WTC11 (cell line): ENCODE data around the gene ERH. TPM values are rescaled to one million over a fixed set of nuclear protein-coding genes. Genes with fewer than 3 reads are reported as not detected.

Experiments used
- ATAC-seq: fragments of 200-7000 bp; cut with Tn5 transposase; 2 replicates; pipeline ENCODE4 v1.10.0; 2021; ENCODE audit warnings: mild to moderate bottlenecking, moderate library complexity
- Bru-seq: library from RNA; stranded (reverse); fragments of 400-500 nt; gene quantifications from one replicate; lab custom pipeline; 2021; lab: Mats Ljungman, UMichigan
- CTCF ChIA-PET: fragments of 300-600 bp; sonication (Branson Sonifier 250); formaldehyde crosslinking; loops from one replicate; lab custom pipeline; 2021; ENCODE audit warnings: antibody characterized with exemption; lab: Charles Lee
- POLR2A ChIA-PET: fragments of 350-600 bp; sonication (Branson Sonifier 250); formaldehyde crosslinking; loops from one replicate; lab custom pipeline; 2021; ENCODE audit warnings: antibody characterized with exemption; lab: Charles Lee
- DNase-seq: peaks from one replicate; pipeline ENCODE4 v3.0.0; 2021; ENCODE audit warnings: low spot score
- H3K27ac Mint-ChIP-seq: 2 replicates; pipeline ENCODE4 v1.8.0; 2021; ENCODE audit warnings: mixed read lengths
- H3K27me3 Mint-ChIP-seq: 2 replicates; pipeline ENCODE4 v1.8.0; 2021; ENCODE audit warnings: low read depth, mild to moderate bottlenecking, moderate library complexity, mixed read lengths
- H3K36me3 Mint-ChIP-seq: 2 replicates; pipeline ENCODE4 v1.8.0; 2021; ENCODE audit warnings: mixed read lengths
- H3K4me1 Mint-ChIP-seq: 2 replicates; pipeline ENCODE4 v1.8.0; 2022; ENCODE audit warnings: mixed read lengths
- H3K4me3 Mint-ChIP-seq: 2 replicates; pipeline ENCODE4 v1.8.0; 2021; ENCODE audit warnings: mild to moderate bottlenecking, moderate library complexity, mixed read lengths
- H3K9me3 Mint-ChIP-seq: 2 replicates; pipeline ENCODE4 v1.8.0; 2021; ENCODE audit warnings: mixed read lengths
- AR ChIP-seq: fragments of 250-450 bp; sonication (Bioruptor Pico); IDR thresholded peaks from 2 replicates; pipeline ENCODE4 v1.9.0; 2021; ENCODE audit warnings: mild to moderate bottlenecking
- FOXK1 ChIP-seq: sonication (generic); formaldehyde crosslinking; IDR thresholded peaks from 2 replicates; pipeline ENCODE4 v1.8.0; 2022; ENCODE audit warnings: mild to moderate bottlenecking, moderate library complexity, missing genetic modification reagents
- HMGXB4 ChIP-seq: sonication (generic); formaldehyde crosslinking; IDR thresholded peaks from 2 replicates; pipeline ENCODE4 v1.8.1; 2023; ENCODE audit warnings: mild to moderate bottlenecking, moderate library complexity, missing genetic modification reagents
- IRF1 ChIP-seq: sonication (generic); formaldehyde crosslinking; IDR thresholded peaks from 2 replicates; pipeline ENCODE4 v1.8.0; 2023; ENCODE audit warnings: missing genetic modification reagents
- MYBL2 ChIP-seq: sonication (generic); formaldehyde crosslinking; IDR thresholded peaks from 2 replicates; pipeline ENCODE4 v1.8.1; 2023; ENCODE audit warnings: mild to moderate bottlenecking, moderate library complexity, missing genetic modification reagents
- SMAD3 ChIP-seq: sonication (generic); formaldehyde crosslinking; IDR thresholded peaks from 2 replicates; pipeline ENCODE4 v1.8.0; 2022; ENCODE audit warnings: missing genetic modification reagents, mild to moderate bottlenecking, borderline replicate concordance
- TCF7 ChIP-seq: sonication (generic); formaldehyde crosslinking; IDR thresholded peaks from 2 replicates; pipeline ENCODE4 v1.8.0; 2022; ENCODE audit warnings: mild to moderate bottlenecking, low read depth, missing genetic modification reagents, moderate library complexity
- ZNF219 ChIP-seq: sonication (generic); formaldehyde crosslinking; IDR thresholded peaks from 2 replicates; pipeline ENCODE4 v1.8.0; 2023; ENCODE audit warnings: missing genetic modification reagents, mild to moderate bottlenecking, borderline replicate concordance
- ZNF532 ChIP-seq: fragments of 250-450 bp; sonication (Bioruptor Pico); IDR thresholded peaks from 2 replicates; pipeline ENCODE4 v1.9.0; 2021; ENCODE audit warnings: mild to moderate bottlenecking, borderline replicate concordance
- long read RNA-seq, 3 experiments: library from RNA in 1 of 3; library from capped mRNA in 1 of 3; library from polyadenylated mRNA in 1 of 3; unstranded in 2 of 3; stranded (forward) in 1 of 3; transcript quantifications; one replicate each; pipeline ENCODE4 v2.0.0, GENCODE V29; 2021
- total RNA-seq: library from RNA; stranded (reverse); gene quantifications from 3 replicates; pipeline ENCODE4 v1.2.3, GENCODE V29; 2021
- TF ChIP-seq, protein P1 (sequence below): sonication (generic); formaldehyde crosslinking; IDR thresholded peaks from 2 replicates; pipeline ENCODE4 v1.8.0; 2023; ENCODE audit warnings: missing genetic modification reagents, mild to moderate bottlenecking, borderline replicate concordance
- TF ChIP-seq, protein P2 (sequence below): sonication (generic); formaldehyde crosslinking; IDR thresholded peaks from 2 replicates; pipeline ENCODE4 v1.8.1; 2023; ENCODE audit warnings: mild to moderate bottlenecking, missing genetic modification reagents, borderline replicate concordance

Gene ERH
- total RNA-seq, result 320 to 363 TPM (median 356 TPM) in 3 replicates
- Bru-seq, nascent RNA, result percentile 95 among the genes with signal in this experiment
- long read RNA-seq, experiment 1, transcript ERH-203 (4 exons, 1,124 nt), result major isoform, 263 of 284 reads
- long read RNA-seq, experiment 1, partial matches to known transcripts, result 4 of 284 reads
- long read RNA-seq, experiment 1, other reads (novel, unspliced or antisense), result 17 of 284 reads
- long read RNA-seq, experiment 2, transcript ERH-203 (4 exons, 1,124 nt), result major isoform, 335 of 468 reads
- long read RNA-seq, experiment 2, partial matches to known transcripts, result 40 of 468 reads
- long read RNA-seq, experiment 2, other reads (novel, unspliced or antisense), result 92 of 468 reads
- long read RNA-seq, experiment 3, transcript ERH-203 (4 exons, 1,124 nt), result major isoform, 342 of 359 reads
- long read RNA-seq, experiment 3, partial matches to known transcripts, result 1 of 359 reads
- long read RNA-seq, experiment 3, other reads (novel, unspliced or antisense), result 15 of 359 reads

GRCh38 chr14:69398053-69398817 lies at the start of gene ERH, which contains the start of gene SLC39A9:
ERH (minus strand) TSS chr14:69398299; CDS start chr14:69398233, 66 bp downstream.
SLC39A9 (plus strand) TSS chr14:69398692; CDS start chr14:69399370, 678 bp downstream.
- peaks cover 37% of the 10 kb centered on the region for H3K36me3 Mint-ChIP-seq
- CTCF ChIA-PET, result interaction anchor here (0.5 to 2.2 kb wide), 8 partner anchors 19 to 150 kb away, joined by 3 to 14 read pairs (median 4); no protein-coding TSS in a partner anchor
- DNase-seq (peak; percentile 93), ATAC-seq (peak; percentile 91)
- POLR2A ChIA-PET, result interaction anchor here (1.2 to 1.5 kb wide), 2 partner anchors 61 to 139 kb away, joined by 4 read pairs; partner anchors contain the start of gene GALNT16
- H3K4me1 Mint-ChIP-seq, result peaks cover 33% of the 10 kb centered on the region
- H3K27me3 Mint-ChIP-seq, result no peaks in the 10 kb centered on the region
- H3K4me3 Mint-ChIP-seq, result peak within 1 kb of the TSS; percentile 94
- H3K27ac Mint-ChIP-seq, result peak within 1 kb of the TSS; percentile 100
- no peaks in the 10 kb centered on the region for H3K9me3 Mint-ChIP-seq
- TF ChIP-seq HMGXB4 (CRISPR knock-in tag), result no peak
- TF ChIP-seq ZNF219 (CRISPR knock-in tag), result no peak
- peak; percentile 13; the same call in 1 of the 2 replicates for TF ChIP-seq SMAD3 (CRISPR knock-in tag)
- TF ChIP-seq MYBL2 (CRISPR knock-in tag), result peak; percentile 95
- TF ChIP-seq ZNF532 (CRISPR knock-in tag), result peak; percentile 74; the same call in 1 of the 2 replicates
- no peak for TF ChIP-seq IRF1
- TF ChIP-seq, protein P1, sequence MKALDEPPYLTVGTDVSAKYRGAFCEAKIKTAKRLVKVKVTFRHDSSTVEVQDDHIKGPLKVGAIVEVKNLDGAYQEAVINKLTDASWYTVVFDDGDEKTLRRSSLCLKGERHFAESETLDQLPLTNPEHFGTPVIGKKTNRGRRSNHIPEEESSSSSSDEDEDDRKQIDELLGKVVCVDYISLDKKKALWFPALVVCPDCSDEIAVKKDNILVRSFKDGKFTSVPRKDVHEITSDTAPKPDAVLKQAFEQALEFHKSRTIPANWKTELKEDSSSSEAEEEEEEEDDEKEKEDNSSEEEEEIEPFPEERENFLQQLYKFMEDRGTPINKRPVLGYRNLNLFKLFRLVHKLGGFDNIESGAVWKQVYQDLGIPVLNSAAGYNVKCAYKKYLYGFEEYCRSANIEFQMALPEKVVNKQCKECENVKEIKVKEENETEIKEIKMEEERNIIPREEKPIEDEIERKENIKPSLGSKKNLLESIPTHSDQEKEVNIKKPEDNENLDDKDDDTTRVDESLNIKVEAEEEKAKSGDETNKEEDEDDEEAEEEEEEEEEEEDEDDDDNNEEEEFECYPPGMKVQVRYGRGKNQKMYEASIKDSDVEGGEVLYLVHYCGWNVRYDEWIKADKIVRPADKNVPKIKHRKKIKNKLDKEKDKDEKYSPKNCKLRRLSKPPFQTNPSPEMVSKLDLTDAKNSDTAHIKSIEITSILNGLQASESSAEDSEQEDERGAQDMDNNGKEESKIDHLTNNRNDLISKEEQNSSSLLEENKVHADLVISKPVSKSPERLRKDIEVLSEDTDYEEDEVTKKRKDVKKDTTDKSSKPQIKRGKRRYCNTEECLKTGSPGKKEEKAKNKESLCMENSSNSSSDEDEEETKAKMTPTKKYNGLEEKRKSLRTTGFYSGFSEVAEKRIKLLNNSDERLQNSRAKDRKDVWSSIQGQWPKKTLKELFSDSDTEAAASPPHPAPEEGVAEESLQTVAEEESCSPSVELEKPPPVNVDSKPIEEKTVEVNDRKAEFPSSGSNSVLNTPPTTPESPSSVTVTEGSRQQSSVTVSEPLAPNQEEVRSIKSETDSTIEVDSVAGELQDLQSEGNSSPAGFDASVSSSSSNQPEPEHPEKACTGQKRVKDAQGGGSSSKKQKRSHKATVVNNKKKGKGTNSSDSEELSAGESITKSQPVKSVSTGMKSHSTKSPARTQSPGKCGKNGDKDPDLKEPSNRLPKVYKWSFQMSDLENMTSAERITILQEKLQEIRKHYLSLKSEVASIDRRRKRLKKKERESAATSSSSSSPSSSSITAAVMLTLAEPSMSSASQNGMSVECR (CRISPR knock-in tag), result peak; percentile 85; the same call in 1 of the 2 replicates
- TF ChIP-seq, protein P2, sequence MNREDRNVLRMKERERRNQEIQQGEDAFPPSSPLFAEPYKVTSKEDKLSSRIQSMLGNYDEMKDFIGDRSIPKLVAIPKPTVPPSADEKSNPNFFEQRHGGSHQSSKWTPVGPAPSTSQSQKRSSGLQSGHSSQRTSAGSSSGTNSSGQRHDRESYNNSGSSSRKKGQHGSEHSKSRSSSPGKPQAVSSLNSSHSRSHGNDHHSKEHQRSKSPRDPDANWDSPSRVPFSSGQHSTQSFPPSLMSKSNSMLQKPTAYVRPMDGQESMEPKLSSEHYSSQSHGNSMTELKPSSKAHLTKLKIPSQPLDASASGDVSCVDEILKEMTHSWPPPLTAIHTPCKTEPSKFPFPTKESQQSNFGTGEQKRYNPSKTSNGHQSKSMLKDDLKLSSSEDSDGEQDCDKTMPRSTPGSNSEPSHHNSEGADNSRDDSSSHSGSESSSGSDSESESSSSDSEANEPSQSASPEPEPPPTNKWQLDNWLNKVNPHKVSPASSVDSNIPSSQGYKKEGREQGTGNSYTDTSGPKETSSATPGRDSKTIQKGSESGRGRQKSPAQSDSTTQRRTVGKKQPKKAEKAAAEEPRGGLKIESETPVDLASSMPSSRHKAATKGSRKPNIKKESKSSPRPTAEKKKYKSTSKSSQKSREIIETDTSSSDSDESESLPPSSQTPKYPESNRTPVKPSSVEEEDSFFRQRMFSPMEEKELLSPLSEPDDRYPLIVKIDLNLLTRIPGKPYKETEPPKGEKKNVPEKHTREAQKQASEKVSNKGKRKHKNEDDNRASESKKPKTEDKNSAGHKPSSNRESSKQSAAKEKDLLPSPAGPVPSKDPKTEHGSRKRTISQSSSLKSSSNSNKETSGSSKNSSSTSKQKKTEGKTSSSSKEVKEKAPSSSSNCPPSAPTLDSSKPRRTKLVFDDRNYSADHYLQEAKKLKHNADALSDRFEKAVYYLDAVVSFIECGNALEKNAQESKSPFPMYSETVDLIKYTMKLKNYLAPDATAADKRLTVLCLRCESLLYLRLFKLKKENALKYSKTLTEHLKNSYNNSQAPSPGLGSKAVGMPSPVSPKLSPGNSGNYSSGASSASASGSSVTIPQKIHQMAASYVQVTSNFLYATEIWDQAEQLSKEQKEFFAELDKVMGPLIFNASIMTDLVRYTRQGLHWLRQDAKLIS (CRISPR knock-in tag), result no peak
- no peak for TF ChIP-seq TCF7 (CRISPR knock-in tag)
- no peak for TF ChIP-seq AR (CRISPR knock-in tag)
- peak; percentile 38; the same call in 1 of the 2 replicates for TF ChIP-seq FOXK1 (CRISPR knock-in tag)
